B cell (primary cell): ENCODE results near the gene NBEAL1. TPM values are rescaled to one million over a fixed set of nuclear protein-coding genes. Genes with fewer than 3 reads are reported as not detected.
"Not testable (repeated sequence)": the region's sequence is repeated elsewhere in the genome, so short reads cannot be mapped to it uniquely, and the experiment has no call there.

Experiments
- ATAC-seq: fragments of 200-7000 bp; cut with Tn5 transposase; one replicate; pipeline ENCODE4 v1.10.0; 2021; ENCODE audit warnings: low read depth, mild to moderate bottlenecking, moderate number of reproducible peaks, moderate library complexity
- CTCF ChIA-PET: fragments of 350-600 bp; sonication (Branson Sonifier 250); formaldehyde crosslinking; loops from one replicate; lab custom pipeline; 2021; ENCODE audit warnings: antibody characterized with exemption, inconsistent platforms; lab: Charles Lee
- POLR2A ChIA-PET: fragments of 350-600 bp; sonication (Branson Sonifier 250); formaldehyde crosslinking; loops from one replicate; lab custom pipeline; 2021; ENCODE audit warnings: antibody characterized with exemption; lab: Charles Lee
- DNase-seq: peaks from one replicate; pipeline ENCODE4 v3.0.0; 2013
- H2AFZ ChIP-seq: 2 replicates; pipeline ENCODE4 v1.6.1; 2012; ENCODE audit warnings: mild to moderate bottlenecking, low read depth, low read length; ENCODE audit not compliant: insufficient read depth, poor library complexity, severe bottlenecking
- H3K27ac ChIP-seq, 2 donors: 1 replicate in 1 of 2; 2 replicates in 1 of 2; pipeline ENCODE4 v1.5.1; 2012 to 2013; ENCODE audit warnings: low read length in 2 of 2, mild to moderate bottlenecking in 2 of 2, moderate library complexity in 1 of 2
- H3K27me3 ChIP-seq, 4 experiments: fragments of 200-600 bp in 1 of 4; sonication (generic) in 1 of 4; replicated peaks in 1 of 4; 1 replicate in 2 of 4; 2 replicates in 2 of 4; pipeline versions ENCODE4 v1.6.1 to v1.7.0; 2013 to 2016; ENCODE audit warnings: low read length in 3 of 4, mild to moderate bottlenecking in 2 of 4, mixed read lengths in 1 of 4, moderate library complexity in 1 of 4; ENCODE audit not compliant: insufficient read depth in 4 of 4, control insufficient read depth in 3 of 4; ENCODE audit errors: control extremely low read depth in 1 of 4
- H3K36me3 ChIP-seq, 2 experiments: replicated peaks in 1 of 2; 1 replicate in 1 of 2; 2 replicates in 1 of 2; pipeline versions ENCODE4 v1.6.1 to v1.7.1; 2013; ENCODE audit warnings: low read length in 1 of 2; ENCODE audit not compliant: insufficient read depth in 2 of 2, control insufficient read depth in 1 of 2; ENCODE audit errors: control extremely low read depth in 1 of 2, extremely low read depth in 1 of 2
- H3K4me1 ChIP-seq, 2 donors: fragments of 200-600 bp in 1 of 2; sonication (generic) in 1 of 2; 1 replicate in 1 of 2; 2 replicates in 1 of 2; pipeline versions ENCODE4 v1.5.1 to v1.6.1; 2013 to 2017; ENCODE audit warnings: low read length in 2 of 2; ENCODE audit not compliant: control insufficient read depth in 2 of 2, insufficient read depth in 2 of 2
- H3K4me2 ChIP-seq: replicated peaks from 2 replicates; pipeline ENCODE3; 2012; ENCODE audit warnings: mild to moderate bottlenecking, low read depth, low read length; ENCODE audit not compliant: poor library complexity, severe bottlenecking
- H3K4me3 ChIP-seq, 5 experiments: fragments of 200-600 bp in 1 of 5; sonication (generic) in 1 of 5; 1 replicate in 3 of 5; 2 replicates in 2 of 5; pipeline versions ENCODE4 v1.5.1 to v1.7.0; 2011 to 2016; ENCODE audit warnings: low read length in 4 of 5, mild to moderate bottlenecking in 4 of 5, low read depth in 2 of 5, control low read depth in 1 of 5, moderate library complexity in 1 of 5; ENCODE audit not compliant: insufficient read depth in 1 of 5; ENCODE audit errors: control extremely low read depth in 1 of 5, extremely low read depth in 1 of 5
- H3K79me2 ChIP-seq: fragments of 200-600 bp; sonication (generic); one replicate; pipeline ENCODE4 v1.6.0; 2016; ENCODE audit warnings: low read length; ENCODE audit not compliant: control insufficient read depth, insufficient read depth
- H3K9ac ChIP-seq: fragments of 200-600 bp; sonication (generic); 2 replicates; pipeline ENCODE4 v1.6.1; 2017; ENCODE audit warnings: mild to moderate bottlenecking, low read length, moderate library complexity
- H3K9me3 ChIP-seq, 3 donors: one replicate each; pipeline versions ENCODE4 v1.6.1 to v1.7.1; 2013; ENCODE audit warnings: low read length in 2 of 3; ENCODE audit not compliant: control insufficient read depth in 2 of 3, insufficient read depth in 1 of 3; ENCODE audit errors: control extremely low read depth in 1 of 3
- H4K20me1 ChIP-seq: 2 replicates; pipeline ENCODE4 v1.6.0; 2012; ENCODE audit warnings: mild to moderate bottlenecking, low read length; ENCODE audit not compliant: insufficient read depth, control insufficient read depth, poor library complexity, severe bottlenecking
- H3K27ac Mint-ChIP-seq: one replicate; pipeline ENCODE4 v1.8.0; 2021; ENCODE audit warnings: mixed read lengths
- H3K27me3 Mint-ChIP-seq: one replicate; pipeline ENCODE4 v1.8.0; 2021; ENCODE audit warnings: mixed read lengths
- H3K4me1 Mint-ChIP-seq: one replicate; pipeline ENCODE4 v1.8.0; 2021; ENCODE audit warnings: mixed read lengths
- H3K4me3 Mint-ChIP-seq: one replicate; pipeline ENCODE4 v1.8.0; 2021; ENCODE audit warnings: mixed read lengths
- H3K9me3 Mint-ChIP-seq: one replicate; pipeline ENCODE4 v1.8.0; 2022; ENCODE audit warnings: mixed read lengths; ENCODE audit not compliant: insufficient read depth
- CTCF ChIP-seq: fragments of 200-600 bp; IDR thresholded peaks from one replicate; pipeline ENCODE4 v1.8.0; 2022; ENCODE audit warnings: antibody characterized with exemption, mild to moderate bottlenecking
- EZH2 ChIP-seq: IDR thresholded peaks from 2 replicates; pipeline ENCODE4 v1.6.1; 2012; ENCODE audit warnings: borderline replicate concordance, low read depth, mild to moderate bottlenecking, moderate library complexity, low read length; ENCODE audit not compliant: insufficient read depth, poor library complexity, severe bottlenecking
- WGBS: methylation state at CpG from one replicate; pipeline ENCODE4 v1.1.5; 2013; ENCODE audit warnings: missing lambda C conversion rate; ENCODE audit not compliant: insufficient coverage; 5-methylcytosine and 5-hydroxymethylcytosine counted together
- intact Hi-C: fragments of 100-400 bp; cut with micrococcal nuclease; formaldehyde crosslinking; loops from one replicate; pipeline ENCODE4 v1.10.0; 2022
- polyA plus RNA-seq: library from polyadenylated mRNA; depleted of rRNA; stranded (reverse); fragments of >200 nt; gene quantifications from 2 replicates; pipeline ENCODE4 v1.2.3, GENCODE V29; 2012
- total RNA-seq, 2 donors: library from RNA; stranded (reverse); fragments of 120-200 nt in 1 of 2; gene quantifications; 1 replicate in 1 of 2; 2 replicates in 1 of 2; pipeline versions ENCODE4 v1.2.3 to v1.2.4, GENCODE V29; 2013 to 2022

NBEAL1 gene
- total and polyA plus RNA-seq, 2 donors (not counting 1 experiment from before 2014, with no cell fraction given), result 2.2 to 22.0 TPM

DNA sequence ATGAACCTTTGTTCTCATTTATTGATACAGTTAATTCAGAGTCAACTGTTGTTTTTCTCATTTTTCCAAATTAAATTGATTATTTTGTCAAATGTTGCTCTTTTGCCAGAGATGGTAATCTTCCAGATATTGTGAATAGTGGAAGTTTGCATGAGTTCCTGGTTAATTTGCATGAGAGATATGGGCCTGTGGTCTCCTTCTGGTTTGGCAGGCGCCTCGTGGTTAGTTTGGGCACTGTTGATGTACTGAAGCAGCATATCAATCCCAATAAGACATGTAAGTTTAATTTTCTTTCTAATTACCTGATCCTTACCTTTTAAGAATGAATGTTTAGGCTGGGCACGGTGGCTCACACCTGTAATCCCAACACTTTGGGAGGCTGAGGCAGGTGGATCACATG is 232.0 kb downstream of the NBEAL1 start:
- no peak overlapping the region for H3K4me3 Mint-ChIP-seq
- peaks cover 1 to 41% of the 10 kb centered on the region in 2 experiments for H3K36me3 ChIP-seq

GRCh38 chr2:203252818-203253217 is 238.1 kb downstream of the NBEAL1 start:
- Histone ChIP-seq H3K4me1 (no peaks in the 10 kb centered on the region), H3K9me3 (peaks cover 0 to 7% (median 0%) of the 10 kb centered on the region in 3 donors), H3K27me3 (no peaks in the 10 kb centered on the region), H3K4me2 (no peak overlapping the region), H3K27ac (no peak overlapping the region), H3K79me2 (peaks cover 21% of the 10 kb centered on the region), H4K20me1 (peaks cover 10% of the 10 kb centered on the region), H3K9ac (no peak overlapping the region), H3K4me3 (no peak overlapping the region), H2AFZ (no peak overlapping the region), H3K36me3 (peaks cover 10 to 54% of the 10 kb centered on the region in 2 experiments)
- Mint-ChIP-seq H3K27me3 (no peaks in the 10 kb centered on the region), H3K4me3 (no peak overlapping the region), H3K4me1 (no peaks in the 10 kb centered on the region), H3K9me3 (peaks cover 2% of the 10 kb centered on the region), H3K27ac (no peak overlapping the region)
- ChIA-PET CTCF (no interaction called here), POLR2A (no interaction called here)
- DNase-seq, result no peak
- intact Hi-C loops, result no loop called here
- WGBS, result 97% methylated on average over 12 of the region's 13 CpGs
- TF ChIP-seq CTCF (no peak), EZH2 (no peak)
- no peak for ATAC-seq

More for the DNA sequence above, 232.0 kb downstream of the NBEAL1 start:
- H3K4me3 ChIP-seq, result no peak overlapping the region
- POLR2A ChIA-PET, result no interaction called here
- H3K27me3 ChIP-seq, result no peaks in the 10 kb centered on the region
- CTCF ChIA-PET, result no interaction called here
- Mint-ChIP-seq H3K27me3 (no peaks in the 10 kb centered on the region), H3K4me1 (peaks cover 19% of the 10 kb centered on the region), H3K9me3 (no peaks in the 10 kb centered on the region), H3K27ac (no peak overlapping the region)
- peaks cover 60% of the 10 kb centered on the region for H3K79me2 ChIP-seq
- TF ChIP-seq CTCF (no peak), EZH2 (no peak)
- intact Hi-C loops, result no loop called here
- no CpG with 5 or more reads among the region's 3 CpGs for WGBS
- H3K4me1 ChIP-seq, result peaks cover 5 to 8% of the 10 kb centered on the region in 2 donors
- H3K9ac ChIP-seq, result no peak overlapping the region
- peaks cover 46% of the 10 kb centered on the region for H4K20me1 ChIP-seq
- H3K27ac ChIP-seq, result no peak overlapping the region
- no peaks in the 10 kb centered on the region for H3K9me3 ChIP-seq
- no peak overlapping the region for H3K4me2 ChIP-seq
- no peak for ATAC-seq
- no peak for DNase-seq
- no peak overlapping the region for H2AFZ ChIP-seq

DNA sequence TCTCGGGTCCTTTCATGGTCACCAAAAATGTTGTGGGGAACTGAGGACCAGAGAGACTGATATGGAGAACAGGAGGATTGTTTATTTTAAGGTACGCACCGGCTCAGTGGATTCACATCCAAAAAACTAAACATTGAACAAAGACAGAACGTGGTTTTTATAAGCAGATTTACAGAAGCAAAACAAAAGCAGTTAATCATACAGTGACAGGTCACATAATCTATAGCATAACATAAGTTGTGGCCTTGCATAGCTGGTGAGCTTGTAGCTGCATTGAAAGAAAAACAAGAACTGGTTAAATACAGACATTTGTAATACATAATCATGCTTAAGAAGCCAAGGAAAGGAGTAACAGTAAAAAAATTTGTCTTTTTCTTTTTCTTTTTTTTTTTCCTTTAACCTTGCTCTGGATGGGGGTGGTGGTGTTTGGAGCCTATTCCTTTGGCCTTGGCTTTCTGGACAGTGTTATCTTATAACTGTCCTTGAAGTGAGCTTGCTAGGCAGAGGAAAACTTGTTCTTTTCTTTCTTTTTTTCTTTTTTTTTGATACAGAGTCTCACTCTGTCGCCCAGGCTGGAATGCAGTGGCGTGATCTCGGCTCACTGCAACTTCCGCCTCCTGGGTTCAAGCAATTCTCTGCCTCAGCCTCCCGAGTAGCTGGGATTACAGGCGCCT is 238.9 kb downstream of the NBEAL1 start:
- H3K27me3 ChIP-seq, intact Hi-C loops, DNase-seq, CTCF ChIA-PET, ATAC-seq, H3K4me1 ChIP-seq, H3K9ac ChIP-seq, H3K27ac ChIP-seq, H3K27me3 Mint-ChIP-seq, H3K9me3 Mint-ChIP-seq, POLR2A ChIA-PET, H3K27ac Mint-ChIP-seq, H3K4me2 ChIP-seq, H3K4me3 Mint-ChIP-seq, H2AFZ ChIP-seq, H4K20me1 ChIP-seq, H3K9me3 ChIP-seq, H3K4me3 ChIP-seq, H3K4me1 Mint-ChIP-seq: not testable (repeated sequence)
- 86% methylated on average over 1 of the region's 10 CpGs for WGBS
- Histone ChIP-seq H3K79me2 (peaks cover 14% of the 10 kb centered on the region), H3K36me3 (peaks cover 17 to 52% of the 10 kb centered on the region in 2 experiments)
